GM12865 (cell line): Measurements from ENCODE around the gene EPHB1.
"Not testable (repeated sequence)": the region's sequence is repeated elsewhere in the genome, so short reads cannot be mapped to it uniquely, and the experiment has no call there.

ENCODE experiments used
- DNase-seq: peaks from one replicate; pipeline ENCODE4 v3.0.0; 2010; ENCODE audit warnings: low read depth
- H3K4me3 ChIP-seq: 2 replicates; pipeline ENCODE4 v1.5.1; 2011; ENCODE audit warnings: mild to moderate bottlenecking, low read depth, low read length, control low read depth
- CTCF ChIP-seq: IDR thresholded peaks from 2 replicates; pipeline ENCODE4 v1.5.1; 2011; ENCODE audit warnings: low read length, control low read depth, low read depth, inconsistent platforms; ENCODE audit not compliant: insufficient read depth; ENCODE audit errors: missing control alignments

The EPHB1 gene

DNA sequence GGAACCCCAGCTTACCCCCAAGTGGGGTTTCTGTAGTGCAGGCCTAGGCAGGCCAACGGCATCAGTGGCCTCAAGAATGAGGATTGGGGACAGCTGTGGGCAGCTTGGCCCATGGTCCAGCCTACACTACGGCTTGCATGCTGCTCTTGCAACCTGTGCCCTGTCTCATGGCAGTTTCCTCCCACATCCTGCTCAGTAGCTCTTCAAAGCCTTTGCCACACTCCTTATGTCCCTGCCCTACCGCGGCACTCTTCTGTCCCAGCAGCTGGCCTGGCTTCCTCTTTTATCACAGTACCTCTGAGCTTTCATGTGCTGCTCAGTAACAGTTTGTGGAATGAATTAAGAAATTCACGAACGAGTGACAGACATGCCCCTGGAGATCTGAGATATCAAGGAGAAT, 431.0 kb downstream of the EPHB1 start:
- DNase-seq = peak; percentile 45
- H3K4me3 ChIP-seq = no peak overlapping the region
- TF ChIP-seq CTCF = no peak

GRCh38 chr3:135228201-135228600, 433.1 kb downstream of the EPHB1 start:
- H3K4me3 ChIP-seq = no peak overlapping the region
- DNase-seq = no peak

GRCh38 chr3:135229018-135229495, 434.0 kb downstream of the EPHB1 start:
- no peak overlapping the region for H3K4me3 ChIP-seq
- DNase-seq = no peak
- no peak for TF ChIP-seq CTCF

More at GRCh38 chr3:135228201-135228600, 433.1 kb downstream of the EPHB1 start:
- TF ChIP-seq CTCF = no peak

DNA sequence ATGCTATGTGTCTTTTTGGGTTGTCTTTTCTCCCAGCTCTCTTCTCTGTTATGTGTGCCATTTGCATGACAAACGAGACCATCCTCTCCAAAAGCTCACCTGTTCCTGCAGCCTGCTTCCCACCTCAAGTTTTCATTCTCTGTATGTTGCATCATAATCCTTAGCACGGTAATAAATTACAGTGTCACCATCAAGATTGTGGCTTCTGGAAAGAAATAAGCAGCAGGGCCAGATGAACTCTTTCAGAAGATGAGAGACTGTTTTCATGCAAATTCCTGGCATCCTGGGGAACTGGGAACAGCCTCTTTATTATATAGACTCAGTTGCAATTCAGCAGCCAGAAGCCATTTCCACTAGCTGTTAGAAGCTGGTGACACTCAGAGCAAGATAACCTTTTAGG, 436.7 kb downstream of the EPHB1 start:
- no peak for TF ChIP-seq CTCF
- no peak overlapping the region for H3K4me3 ChIP-seq
- no peak for DNase-seq

GRCh38 chr3:135232226-135232625, 437.2 kb downstream of the EPHB1 start:
- TF ChIP-seq CTCF = no peak
- H3K4me3 ChIP-seq = no peak overlapping the region
- DNase-seq = no peak

GRCh38 chr3:135233476-135233875, 438.4 kb downstream of the EPHB1 start:
- DNase-seq = not testable (repeated sequence)

DNA sequence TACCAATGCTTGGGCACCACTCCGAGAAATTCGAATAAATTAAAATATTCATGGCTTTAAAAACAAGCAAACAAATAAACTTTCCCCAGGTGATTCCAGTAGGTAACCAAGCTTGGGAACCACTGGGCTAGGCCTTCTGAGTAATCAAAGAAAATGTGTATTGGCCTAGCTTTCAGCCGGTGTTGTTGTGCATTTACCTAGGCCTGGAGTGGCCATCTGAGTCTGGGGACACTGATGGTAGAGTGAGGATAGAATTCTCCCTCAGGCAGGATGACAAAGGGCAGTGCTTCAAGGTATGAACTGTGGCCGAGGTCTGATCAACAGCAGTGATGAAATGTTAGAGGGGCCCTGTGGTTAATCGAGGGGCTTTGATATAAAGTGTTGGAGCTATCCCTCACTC, 440.5 kb downstream of the EPHB1 start:
- H3K4me3 ChIP-seq = no peak overlapping the region
- TF ChIP-seq CTCF = no peak
- no peak for DNase-seq

More at GRCh38 chr3:135233476-135233875, 438.4 kb downstream of the EPHB1 start:
- not testable (repeated sequence) for H3K4me3 ChIP-seq
